Body of pancreas (tissue), 4 donors: ENCODE measurements around the gene OTUD7B. TPM values are rescaled to one million over a fixed set of nuclear protein-coding genes. Genes with fewer than 3 reads are reported as not detected.

ENCODE experiments used
- ATAC-seq: fragments of 150-250 bp; one replicate; pipeline ENCODE4 v1.9.1; 2016
- DNase-seq, 4 donors: peaks; one replicate each; pipeline ENCODE4 v3.0.0-alpha.2; 2019
- H3K27ac ChIP-seq, 4 donors: fragments of 200-600 bp; sonication (generic); 1 replicate in 3 of 4; 2 replicates in 1 of 4; pipeline versions ENCODE4 v1.5.1 to v1.6.1; 2016 to 2019; ENCODE audit warnings: mild to moderate bottlenecking in 1 of 4, mixed read lengths in 1 of 4, moderate library complexity in 1 of 4
- H3K27me3 ChIP-seq, 2 donors: fragments of 200-600 bp; sonication (generic); one replicate each; pipeline ENCODE4 v1.6.0; 2016; ENCODE audit warnings: mild to moderate bottlenecking in 1 of 2
- H3K36me3 ChIP-seq, 2 donors: fragments of 200-600 bp; sonication (generic); replicated peaks in 1 of 2; 2 replicates each; pipeline ENCODE4 v1.5.1; 2016; ENCODE audit warnings: low read depth in 2 of 2; ENCODE audit not compliant: insufficient read depth in 1 of 2
- H3K4me1 ChIP-seq: fragments of 200-600 bp; sonication (generic); one replicate; pipeline ENCODE4 v1.6.0; 2016
- H3K4me3 ChIP-seq, 2 donors: fragments of 200-600 bp; sonication (generic); 1 replicate in 1 of 2; 2 replicates in 1 of 2; pipeline ENCODE4 v1.5.1; 2016 to 2019
- H3K9me3 ChIP-seq, 3 donors: fragments of 200-600 bp; sonication (generic); 1 replicate in 2 of 3; 2 replicates in 1 of 3; pipeline ENCODE4 v1.5.1; 2016
- POLR2A ChIP-seq, 3 donors: fragments of 450-650 bp; IDR thresholded peaks; one replicate each; pipeline ENCODE4 v1.6.1; 2016; ENCODE audit warnings: antibody characterized with exemption in 3 of 3, mild to moderate bottlenecking in 2 of 3
- WGBS, 2 donors: methylation state at CpG; one replicate each; pipeline ENCODE4 v1.1.5; 2017; 5-methylcytosine and 5-hydroxymethylcytosine counted together
- intact Hi-C: fragments of 100-400 bp; cut with DNase I; formaldehyde crosslinking; loops from one replicate; pipeline ENCODE4 v1.15.1; 2023
- total RNA-seq, 2 donors: library from RNA; depleted of rRNA; stranded (reverse); fragments of >200 nt; gene quantifications; one replicate each; pipeline ENCODE4 v1.1.0, GENCODE V29; 2016
- TF ChIP-seq, protein P1 (sequence below), 7 experiments: fragments of 450-650 bp in 4 of 7; fragments of 200-600 bp in 3 of 7; sonication (generic) in 3 of 7; IDR thresholded peaks; one replicate each; pipeline ENCODE4 v1.5.1; 2016 to 2019; ENCODE audit warnings: antibody characterized with exemption in 7 of 7

The OTUD7B gene
- total RNA-seq, 2 donors from 2014 or later: 8.6 to 13.2 TPM

DNA sequence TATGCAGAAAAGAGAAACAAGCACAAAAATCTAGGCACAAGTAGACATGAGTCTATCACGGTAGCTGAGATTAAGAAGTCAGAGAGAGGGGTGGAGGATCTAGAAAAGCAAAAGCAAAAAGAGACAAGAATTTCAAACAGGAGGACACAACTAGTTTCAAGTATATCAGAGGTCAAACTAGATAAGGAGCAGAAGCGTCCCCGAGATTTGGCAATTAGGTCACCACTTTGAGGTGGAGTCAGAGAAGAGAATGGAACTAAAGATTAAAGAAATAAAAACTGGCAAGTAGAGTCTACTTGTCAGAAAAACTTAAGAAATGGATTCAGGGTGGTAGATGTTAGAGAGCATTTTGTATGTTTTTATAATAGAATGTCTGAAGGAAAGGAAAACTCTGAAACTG is 85.2 kb downstream of the OTUD7B start:
- no peak for ATAC-seq
- WGBS, 2 donors: 69 to 76% methylated on average over 3 of the region's 3 CpGs
- DNase-seq: no peak
- no peak overlapping the region for H3K4me3 ChIP-seq
- H3K27me3 ChIP-seq: no peaks in the 10 kb centered on the region
- no peaks in the 10 kb centered on the region for H3K9me3 ChIP-seq
- intact Hi-C loops: no loop called here
- peaks cover 24% of the 10 kb centered on the region for H3K4me1 ChIP-seq
- H3K27ac ChIP-seq: no peak overlapping the region
- TF ChIP-seq, protein P1, sequence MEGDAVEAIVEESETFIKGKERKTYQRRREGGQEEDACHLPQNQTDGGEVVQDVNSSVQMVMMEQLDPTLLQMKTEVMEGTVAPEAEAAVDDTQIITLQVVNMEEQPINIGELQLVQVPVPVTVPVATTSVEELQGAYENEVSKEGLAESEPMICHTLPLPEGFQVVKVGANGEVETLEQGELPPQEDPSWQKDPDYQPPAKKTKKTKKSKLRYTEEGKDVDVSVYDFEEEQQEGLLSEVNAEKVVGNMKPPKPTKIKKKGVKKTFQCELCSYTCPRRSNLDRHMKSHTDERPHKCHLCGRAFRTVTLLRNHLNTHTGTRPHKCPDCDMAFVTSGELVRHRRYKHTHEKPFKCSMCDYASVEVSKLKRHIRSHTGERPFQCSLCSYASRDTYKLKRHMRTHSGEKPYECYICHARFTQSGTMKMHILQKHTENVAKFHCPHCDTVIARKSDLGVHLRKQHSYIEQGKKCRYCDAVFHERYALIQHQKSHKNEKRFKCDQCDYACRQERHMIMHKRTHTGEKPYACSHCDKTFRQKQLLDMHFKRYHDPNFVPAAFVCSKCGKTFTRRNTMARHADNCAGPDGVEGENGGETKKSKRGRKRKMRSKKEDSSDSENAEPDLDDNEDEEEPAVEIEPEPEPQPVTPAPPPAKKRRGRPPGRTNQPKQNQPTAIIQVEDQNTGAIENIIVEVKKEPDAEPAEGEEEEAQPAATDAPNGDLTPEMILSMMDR (IDR thresholded peaks at IDR 0.05): no peak
- TF ChIP-seq POLR2A (IDR thresholded peaks at IDR 0.05): no peak
- peaks cover 0 to 24% of the 10 kb centered on the region in 2 donors for H3K36me3 ChIP-seq

- no peak overlapping the region for H3K4me3 ChIP-seq
- intact Hi-C loops: no loop called here
- no peaks in the 10 kb centered on the region for H3K9me3 ChIP-seq
- H3K4me1 ChIP-seq: peaks cover 22% of the 10 kb centered on the region
- peaks cover 0 to 24% of the 10 kb centered on the region in 2 donors for H3K36me3 ChIP-seq
- no peak for ATAC-seq
- 89% methylated on average over 10 of the region's 10 CpGs for WGBS, 2 donors
- no peak overlapping the region for H3K27ac ChIP-seq
- no peaks in the 10 kb centered on the region for H3K27me3 ChIP-seq
- TF ChIP-seq, protein P1 (IDR thresholded peaks at IDR 0.05): no peak
- TF ChIP-seq POLR2A (IDR thresholded peaks at IDR 0.05): no peak
- DNase-seq: no peak
These were observed 86.9 kb downstream of the OTUD7B start for GRCh38 chr1:149923626-149924025.

GRCh38 chr1:149917571-149918144 is 92.9 kb downstream of the OTUD7B start, which contains the start of gene SV2A:
Gene SV2A, minus strand, starts transcription at chr1:149917844. Its CDS starts 4,004 bp downstream, at chr1:149913840.
- intact Hi-C loops: no loop called here
- Histone ChIP-seq H3K4me3 (no peak within 1 kb of the TSS), H3K4me1 (peaks cover 6% of the 10 kb centered on the region), H3K9me3 (no peaks in the 10 kb centered on the region), H3K36me3 (peaks cover 0 to 3% of the 10 kb centered on the region in 2 donors), H3K27ac (no peak within 1 kb of the TSS), H3K27me3 (no peaks in the 10 kb centered on the region)
- DNase-seq (peak in 2 of 4 donors; percentile 32 to 46), ATAC-seq (peak; percentile 25)
- TF ChIP-seq POLR2A (IDR thresholded peaks at IDR 0.05): no peak
- TF ChIP-seq, protein P1 (IDR thresholded peaks at IDR 0.05): no peak
- WGBS, 2 donors: 1 to 4% methylated on average over 23 to 24 of the region's 24 CpGs

GRCh38 chr1:149916898-149917252 is 93.7 kb downstream of the OTUD7B start:
- ATAC-seq: no peak
- H3K4me3 ChIP-seq: no peak overlapping the region
- no peak for TF ChIP-seq POLR2A (IDR thresholded peaks at IDR 0.05)
- TF ChIP-seq, protein P1 (IDR thresholded peaks at IDR 0.05): no peak
- intact Hi-C loops: no loop called here
- no peaks in the 10 kb centered on the region for H3K9me3 ChIP-seq
- 20 to 27% methylated on average over 10 of the region's 10 CpGs for WGBS, 2 donors
- DNase-seq: peak in 1 of 4 donors; percentile 7
- H3K27me3 ChIP-seq: no peaks in the 10 kb centered on the region
- H3K4me1 ChIP-seq: peaks cover 6% of the 10 kb centered on the region
- no peak overlapping the region for H3K27ac ChIP-seq
- no peaks in the 10 kb centered on the region for H3K36me3 ChIP-seq
